Medulla oblongata (tissue), 1 donor: ENCODE measurements around the gene MAMLD1.
A peak's percentile ranks its signal among the peaks of the same experiment; 100 is the strongest.

Experiments used
- DNase-seq: peaks from one replicate; pipeline ENCODE4 v3.0.0-alpha.2; 2015; ENCODE audit errors: extremely low spot score

Gene MAMLD1

GRCh38 chrX:150502091-150502490 lies 139.0 kb downstream of the MAMLD1 start:
- no peak for DNase-seq

- DNase-seq, result no peak
Observed at GRCh38 chrX:150502979-150503897, 140.1 kb downstream of the MAMLD1 start.

GRCh38 chrX:150503898-150504219 lies 140.7 kb downstream of the MAMLD1 start:
- no peak for DNase-seq

- peak; percentile 73 for DNase-seq
Observed at GRCh38 chrX:150504397-150505182, 141.5 kb downstream of the MAMLD1 start.

- no peak for DNase-seq
Observed at GRCh38 chrX:150506020-150506419, 142.9 kb downstream of the MAMLD1 start.

GRCh38 chrX:150506486-150506885 lies 143.4 kb downstream of the MAMLD1 start:
- no peak for DNase-seq

- no peak for DNase-seq
Observed at GRCh38 chrX:150507251-150507856, 144.2 kb downstream of the MAMLD1 start.

- DNase-seq, result peak; percentile 56
Observed at GRCh38 chrX:150508018-150508417, 144.9 kb downstream of the MAMLD1 start.

- peak; percentile 69 for DNase-seq
Observed at GRCh38 chrX:150508451-150509367, 145.6 kb downstream of the MAMLD1 start.

GRCh38 chrX:150509703-150510102 lies 146.6 kb downstream of the MAMLD1 start:
- no peak for DNase-seq

GRCh38 chrX:150512461-150512901 lies 149.4 kb downstream of the MAMLD1 start:
- no peak for DNase-seq

- no peak for DNase-seq
Observed at GRCh38 chrX:150513544-150513943, 150.4 kb downstream of the MAMLD1 start.

GRCh38 chrX:150514462-150514861 lies 151.3 kb downstream of the MAMLD1 start:
- no peak for DNase-seq

- DNase-seq, result no peak
Observed at GRCh38 chrX:150515801-150516200, 152.7 kb downstream of the MAMLD1 start.

GRCh38 chrX:150517303-150517910 lies 154.3 kb downstream of the MAMLD1 start:
- no peak for DNase-seq

GRCh38 chrX:150522494-150522893 lies 159.4 kb downstream of the MAMLD1 start:
- DNase-seq, result no peak

- peak; percentile 82 for DNase-seq
Observed at GRCh38 chrX:150525061-150525919, 162.2 kb downstream of the MAMLD1 start.

GRCh38 chrX:150526692-150527091 lies 163.6 kb downstream of the MAMLD1 start:
- DNase-seq, result no peak

- DNase-seq, result no peak
Observed at GRCh38 chrX:150527108-150527507, 164.0 kb downstream of the MAMLD1 start.

GRCh38 chrX:150529587-150529986 lies 166.5 kb downstream of the MAMLD1 start:
- DNase-seq, result no peak
